Neural cell (in vitro differentiated cells): ENCODE measurements around the gene SMTNL2.

Experiments used
- EP300 ChIP-seq: fragments of 450-650 bp; conservative IDR thresholded peaks from 2 replicates; pipeline ENCODE4 v1.6.1; 2014; ENCODE audit warnings: antibody characterized with exemption, mild to moderate bottlenecking, moderate library complexity; ENCODE audit not compliant: poor library complexity, severe bottlenecking
- EZH2 ChIP-seq: fragments of 200-600, 300-800 bp; shearing (Covaris generic), sonication (generic); IDR thresholded peaks from 2 replicates; pipeline ENCODE4 v1.6.1; 2014; ENCODE audit warnings: antibody characterized with exemption, low read length, borderline replicate concordance, mild to moderate bottlenecking; ENCODE audit not compliant: insufficient read depth, poor library complexity, severe bottlenecking
- REST ChIP-seq: IDR thresholded peaks from 2 replicates; pipeline ENCODE4 v1.6.1; 2012; ENCODE audit warnings: borderline replicate concordance
- TAF1 ChIP-seq: IDR thresholded peaks from 2 replicates; pipeline ENCODE4 v1.6.1; 2012; ENCODE audit warnings: low read depth
- TF ChIP-seq, protein P1 (sequence below): fragments of 450-650 bp; IDR thresholded peaks from 2 replicates; pipeline ENCODE4 v1.5.1; 2014; ENCODE audit warnings: antibody characterized with exemption, mild to moderate bottlenecking, moderate library complexity; ENCODE audit not compliant: poor library complexity, severe bottlenecking

DNA sequence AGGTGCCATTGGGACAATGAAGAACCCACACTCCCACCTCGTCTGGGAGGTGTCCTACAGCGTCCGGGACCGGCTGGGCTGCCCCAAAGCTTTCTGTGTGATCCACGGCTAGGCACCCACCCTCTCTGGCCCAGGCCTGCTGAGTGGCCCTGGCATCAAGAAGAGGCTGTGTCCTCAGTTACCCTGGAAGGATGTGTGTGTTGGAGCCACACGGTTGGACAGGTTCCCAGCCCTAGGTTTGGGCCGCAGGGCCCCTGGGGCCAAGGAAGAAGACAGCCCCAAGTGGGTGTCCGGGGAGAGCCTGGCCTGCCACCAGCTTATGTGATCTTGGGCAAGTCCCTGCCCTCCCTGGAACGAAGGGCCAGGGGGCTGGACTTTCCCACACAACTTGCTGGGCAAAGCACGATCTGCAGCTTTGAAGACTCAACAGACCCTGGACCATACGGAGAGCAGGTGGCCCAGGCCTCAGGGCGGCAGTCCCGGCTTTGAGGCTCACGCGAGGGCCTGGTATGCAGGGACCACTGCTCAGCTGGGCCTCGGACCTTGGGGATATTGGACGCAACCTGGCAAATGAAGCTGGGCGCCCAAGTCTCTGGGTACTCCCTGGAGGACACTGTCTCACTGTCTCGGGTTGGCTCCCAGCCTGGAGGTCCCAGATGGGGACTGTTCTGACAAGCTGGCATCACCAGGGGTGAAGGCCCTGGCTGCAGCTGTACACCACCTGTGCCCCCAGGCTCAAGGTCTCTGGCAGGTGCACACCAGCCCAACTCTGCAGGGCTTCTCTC, 46.7 kb upstream of the SMTNL2 start:
- TF ChIP-seq, protein P1, sequence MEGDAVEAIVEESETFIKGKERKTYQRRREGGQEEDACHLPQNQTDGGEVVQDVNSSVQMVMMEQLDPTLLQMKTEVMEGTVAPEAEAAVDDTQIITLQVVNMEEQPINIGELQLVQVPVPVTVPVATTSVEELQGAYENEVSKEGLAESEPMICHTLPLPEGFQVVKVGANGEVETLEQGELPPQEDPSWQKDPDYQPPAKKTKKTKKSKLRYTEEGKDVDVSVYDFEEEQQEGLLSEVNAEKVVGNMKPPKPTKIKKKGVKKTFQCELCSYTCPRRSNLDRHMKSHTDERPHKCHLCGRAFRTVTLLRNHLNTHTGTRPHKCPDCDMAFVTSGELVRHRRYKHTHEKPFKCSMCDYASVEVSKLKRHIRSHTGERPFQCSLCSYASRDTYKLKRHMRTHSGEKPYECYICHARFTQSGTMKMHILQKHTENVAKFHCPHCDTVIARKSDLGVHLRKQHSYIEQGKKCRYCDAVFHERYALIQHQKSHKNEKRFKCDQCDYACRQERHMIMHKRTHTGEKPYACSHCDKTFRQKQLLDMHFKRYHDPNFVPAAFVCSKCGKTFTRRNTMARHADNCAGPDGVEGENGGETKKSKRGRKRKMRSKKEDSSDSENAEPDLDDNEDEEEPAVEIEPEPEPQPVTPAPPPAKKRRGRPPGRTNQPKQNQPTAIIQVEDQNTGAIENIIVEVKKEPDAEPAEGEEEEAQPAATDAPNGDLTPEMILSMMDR, result no peak
- TF ChIP-seq REST (no peak), EZH2 (no peak), TAF1 (no peak), EP300 (no peak)
